Measurements from ENCODE around the gene NAV2.

NAV2 gene

DNA sequence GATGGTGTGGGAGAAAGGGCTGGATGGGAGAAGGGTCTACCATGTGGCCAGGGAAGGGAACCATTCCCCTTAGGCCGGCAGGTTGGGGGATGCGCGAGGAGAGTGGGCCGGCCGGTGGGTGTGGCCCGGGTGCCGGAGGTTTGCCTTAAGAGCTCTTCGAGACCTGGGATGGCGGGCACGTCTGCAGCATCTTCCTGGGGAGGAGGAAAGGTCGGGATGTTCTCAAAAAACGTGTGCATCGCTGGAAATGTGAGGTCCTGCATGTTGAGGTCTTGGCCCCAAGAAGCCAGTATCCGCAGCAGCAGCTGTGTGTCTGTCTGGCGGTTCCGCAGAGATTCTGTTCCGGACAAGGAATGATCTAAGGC is 1.4 kb downstream of the NAV2 start:
- Histone ChIP-seq H3K4me3 (ENCODE audit: low read length) (peak overlapping the region; percentile 77), H3K9me3 (ENCODE audit: low read length) (no peaks in the 10 kb centered on the region), H2AFZ (ENCODE audit: low read depth, low read length) (peak overlapping the region; percentile 69), H3K4me1 (ENCODE audit: insufficient read depth, low read length) (peaks cover 25% of the 10 kb centered on the region), H3K36me3 (ENCODE audit: insufficient read depth, low read length) (no peaks in the 10 kb centered on the region), H3K27me3 (ENCODE audit: insufficient read depth, low read length) (peaks cover 5% of the 10 kb centered on the region)

DNA sequence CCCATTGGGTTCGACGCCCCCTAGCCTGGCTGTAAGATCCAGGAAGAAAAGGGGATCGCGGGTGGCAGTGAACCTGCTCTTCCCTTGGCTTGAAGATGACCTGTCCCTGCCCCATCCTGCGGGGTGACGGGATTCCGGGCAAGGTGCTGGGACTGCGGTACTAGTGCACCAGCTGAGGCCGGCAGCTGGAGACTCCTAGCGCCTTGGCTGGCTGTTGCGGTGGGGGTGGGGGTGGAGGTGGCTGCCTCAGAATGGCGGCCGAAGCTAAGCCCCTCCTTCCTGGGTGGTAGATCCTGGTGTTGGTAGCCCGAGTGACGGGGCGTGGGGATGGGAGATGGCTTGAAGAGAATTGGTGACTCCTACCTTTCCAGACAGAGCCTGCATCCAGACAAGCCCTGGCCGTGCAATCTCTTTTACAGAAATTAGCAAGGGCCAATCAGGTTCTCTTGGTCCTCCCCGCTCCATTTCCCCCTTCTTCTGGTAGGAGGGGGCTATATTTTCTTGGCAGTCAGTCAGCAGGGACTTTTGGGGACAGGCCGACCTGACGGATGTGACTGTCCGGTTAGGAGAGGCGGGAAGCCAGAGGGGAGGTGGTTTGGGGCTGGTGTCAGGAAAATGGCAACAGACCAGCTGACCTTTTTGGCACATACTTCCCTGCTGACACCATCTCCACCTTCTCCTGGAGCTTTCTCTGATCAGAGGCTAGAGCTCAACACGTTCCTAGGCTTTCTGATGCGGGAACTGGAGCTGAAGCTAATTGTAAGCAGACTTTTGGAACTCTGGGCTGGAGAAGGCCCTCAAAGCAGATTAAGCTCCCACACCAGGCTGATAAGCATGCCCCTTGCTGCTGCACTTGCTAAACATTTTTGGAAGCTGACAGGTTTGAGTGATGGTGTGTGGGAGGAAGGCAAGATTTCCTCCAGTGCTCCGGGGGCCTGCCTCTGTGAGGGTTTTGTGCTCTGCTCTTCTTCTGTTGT is 2.0 kb downstream of the NAV2 start:
- Histone ChIP-seq H2AFZ (ENCODE audit: low read depth, low read length) (no peak overlapping the region), H3K4me1 (ENCODE audit: insufficient read depth, low read length) (peaks cover 25% of the 10 kb centered on the region), H3K9me3 (ENCODE audit: low read length) (no peaks in the 10 kb centered on the region), H3K36me3 (ENCODE audit: insufficient read depth, low read length) (no peaks in the 10 kb centered on the region), H3K4me3 (ENCODE audit: low read length) (peak overlapping the region; percentile 77), H3K27me3 (ENCODE audit: insufficient read depth, low read length) (peaks cover 5% of the 10 kb centered on the region)

DNA sequence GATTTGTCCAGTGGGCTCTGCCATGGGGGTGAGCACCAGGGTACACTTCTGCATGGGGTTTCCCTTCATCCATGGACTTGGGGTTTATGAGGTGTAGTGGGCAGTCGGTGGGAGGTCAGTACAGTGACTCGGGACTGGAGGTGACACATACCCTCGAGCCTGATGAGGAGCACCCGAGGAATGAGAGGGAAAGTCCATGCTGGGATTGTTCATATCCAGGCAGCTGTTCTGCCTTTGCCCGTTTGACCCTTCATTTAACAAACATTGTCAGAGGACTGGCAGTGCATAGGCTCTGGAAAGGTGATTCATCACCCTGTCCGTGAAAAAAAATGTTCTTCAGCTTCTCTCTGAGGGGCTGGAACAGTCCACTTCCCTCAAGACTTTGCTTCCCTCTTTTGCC is 2.7 kb downstream of the NAV2 start:
- no peak overlapping the region for H3K4me3 ChIP-seq (ENCODE audit: low read length)
- H2AFZ ChIP-seq (ENCODE audit: low read depth, low read length) = no peak overlapping the region
- peaks cover 27% of the 10 kb centered on the region for H3K4me1 ChIP-seq (ENCODE audit: insufficient read depth, low read length)
- no peaks in the 10 kb centered on the region for H3K36me3 ChIP-seq (ENCODE audit: insufficient read depth, low read length)
- H3K27me3 ChIP-seq (ENCODE audit: insufficient read depth, low read length) = peaks cover 5% of the 10 kb centered on the region
- H3K9me3 ChIP-seq (ENCODE audit: low read length) = no peaks in the 10 kb centered on the region

GRCh38 chr11:19718051-19718450 is 5.4 kb downstream of the NAV2 start:
- Histone ChIP-seq H3K27me3 (ENCODE audit: insufficient read depth, low read length) (peaks cover 5% of the 10 kb centered on the region), H2AFZ (ENCODE audit: low read depth, low read length) (no peak overlapping the region), H3K4me1 (ENCODE audit: insufficient read depth, low read length) (peaks cover 17% of the 10 kb centered on the region), H3K9me3 (ENCODE audit: low read length) (no peaks in the 10 kb centered on the region), H3K4me3 (ENCODE audit: low read length) (no peak overlapping the region), H3K36me3 (ENCODE audit: insufficient read depth, low read length) (no peaks in the 10 kb centered on the region)

DNA sequence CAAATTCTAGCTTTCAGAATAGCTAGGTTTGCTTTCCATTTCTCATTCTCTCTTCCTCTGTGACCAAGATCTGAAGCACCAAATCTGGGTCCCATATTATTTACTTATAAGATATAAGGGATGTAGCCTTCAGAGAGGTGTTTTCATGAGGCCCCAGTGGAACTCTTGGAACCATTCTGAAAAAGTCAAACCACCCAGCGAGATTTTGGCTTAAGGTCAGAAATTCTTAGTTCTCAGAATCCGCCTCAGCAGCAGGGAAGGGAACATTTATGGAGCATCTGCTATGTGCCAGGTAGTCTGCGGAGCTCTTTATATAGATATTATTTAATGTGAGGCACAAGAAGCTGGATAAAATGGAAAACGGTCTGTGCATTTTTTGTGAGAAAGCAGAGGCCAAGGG is 6.3 kb downstream of the NAV2 start:
- H3K4me1 ChIP-seq (ENCODE audit: insufficient read depth, low read length) = peaks cover 15% of the 10 kb centered on the region
- peaks cover 2% of the 10 kb centered on the region for H3K27me3 ChIP-seq (ENCODE audit: insufficient read depth, low read length)
- no peaks in the 10 kb centered on the region for H3K36me3 ChIP-seq (ENCODE audit: insufficient read depth, low read length)
- no peak overlapping the region for H3K4me3 ChIP-seq (ENCODE audit: low read length)
- no peaks in the 10 kb centered on the region for H3K9me3 ChIP-seq (ENCODE audit: low read length)
- H2AFZ ChIP-seq (ENCODE audit: low read depth, low read length) = no peak overlapping the region

GRCh38 chr11:19719960-19720359 is 7.3 kb downstream of the NAV2 start:
- no peak overlapping the region for H2AFZ ChIP-seq (ENCODE audit: low read depth, low read length)
- no peaks in the 10 kb centered on the region for H3K27me3 ChIP-seq (ENCODE audit: insufficient read depth, low read length)
- H3K4me1 ChIP-seq (ENCODE audit: insufficient read depth, low read length) = peaks cover 6% of the 10 kb centered on the region
- H3K36me3 ChIP-seq (ENCODE audit: insufficient read depth, low read length) = no peaks in the 10 kb centered on the region
- H3K4me3 ChIP-seq (ENCODE audit: low read length) = no peak overlapping the region
- H3K9me3 ChIP-seq (ENCODE audit: low read length) = no peaks in the 10 kb centered on the region

DNA sequence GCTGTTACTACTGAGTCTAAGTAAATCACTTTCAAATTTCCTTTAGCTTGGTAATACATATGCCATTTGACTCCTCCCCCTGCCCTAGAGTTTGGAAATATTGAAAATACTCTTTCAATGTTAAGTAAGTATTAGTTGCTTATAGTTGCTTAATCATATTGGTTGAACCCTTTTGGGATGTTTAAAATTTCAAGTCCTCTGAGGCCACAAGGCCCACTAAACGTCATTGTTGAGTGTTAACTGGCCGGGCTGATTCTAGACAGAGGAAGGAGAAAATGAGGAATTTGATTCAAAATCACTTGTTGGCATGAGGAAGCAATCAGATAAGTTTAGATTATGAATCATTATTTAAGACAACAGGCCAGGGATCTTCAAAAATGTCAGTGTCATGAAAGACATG is 8.5 kb downstream of the NAV2 start:
- Histone ChIP-seq H2AFZ (ENCODE audit: low read depth, low read length) (no peak overlapping the region), H3K4me1 (ENCODE audit: insufficient read depth, low read length) (peaks cover 5% of the 10 kb centered on the region), H3K27me3 (ENCODE audit: insufficient read depth, low read length) (no peaks in the 10 kb centered on the region), H3K9me3 (ENCODE audit: low read length) (no peaks in the 10 kb centered on the region), H3K4me3 (ENCODE audit: low read length) (no peak overlapping the region), H3K36me3 (ENCODE audit: insufficient read depth, low read length) (no peaks in the 10 kb centered on the region)

DNA sequence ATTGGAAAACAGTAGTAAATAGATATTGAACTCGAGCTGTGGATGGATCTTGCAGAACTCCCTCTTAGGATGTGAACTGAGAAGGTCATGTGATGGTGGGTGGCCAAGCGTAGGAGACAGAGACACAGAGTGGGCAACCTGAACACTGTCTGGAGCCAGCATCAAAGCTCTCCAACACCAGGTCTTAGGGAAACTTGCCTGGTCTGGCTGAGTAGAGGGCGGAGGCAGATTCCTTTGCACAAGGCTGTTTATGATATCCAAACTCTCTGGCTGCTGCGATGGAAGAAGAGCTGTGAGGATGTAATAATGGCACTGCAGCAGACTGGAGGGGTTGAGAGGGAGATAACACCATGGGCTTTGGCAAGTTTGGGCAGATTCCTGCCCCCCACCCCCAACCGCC is 10.1 kb downstream of the NAV2 start:
- no peaks in the 10 kb centered on the region for H3K36me3 ChIP-seq (ENCODE audit: insufficient read depth, low read length)
- no peak overlapping the region for H2AFZ ChIP-seq (ENCODE audit: low read depth, low read length)
- H3K4me3 ChIP-seq (ENCODE audit: low read length) = no peak overlapping the region
- H3K27me3 ChIP-seq (ENCODE audit: insufficient read depth, low read length) = no peaks in the 10 kb centered on the region
- peaks cover 5% of the 10 kb centered on the region for H3K4me1 ChIP-seq (ENCODE audit: insufficient read depth, low read length)
- no peaks in the 10 kb centered on the region for H3K9me3 ChIP-seq (ENCODE audit: low read length)

GRCh38 chr11:19723572-19724342 is 11.1 kb downstream of the NAV2 start:
- Histone ChIP-seq H3K36me3 (ENCODE audit: insufficient read depth, low read length) (no peaks in the 10 kb centered on the region), H3K4me3 (ENCODE audit: low read length) (no peak overlapping the region), H3K27me3 (ENCODE audit: insufficient read depth, low read length) (no peaks in the 10 kb centered on the region), H3K9me3 (ENCODE audit: low read length) (no peaks in the 10 kb centered on the region), H2AFZ (ENCODE audit: low read depth, low read length) (no peak overlapping the region), H3K4me1 (ENCODE audit: insufficient read depth, low read length) (peaks cover 5% of the 10 kb centered on the region)

DNA sequence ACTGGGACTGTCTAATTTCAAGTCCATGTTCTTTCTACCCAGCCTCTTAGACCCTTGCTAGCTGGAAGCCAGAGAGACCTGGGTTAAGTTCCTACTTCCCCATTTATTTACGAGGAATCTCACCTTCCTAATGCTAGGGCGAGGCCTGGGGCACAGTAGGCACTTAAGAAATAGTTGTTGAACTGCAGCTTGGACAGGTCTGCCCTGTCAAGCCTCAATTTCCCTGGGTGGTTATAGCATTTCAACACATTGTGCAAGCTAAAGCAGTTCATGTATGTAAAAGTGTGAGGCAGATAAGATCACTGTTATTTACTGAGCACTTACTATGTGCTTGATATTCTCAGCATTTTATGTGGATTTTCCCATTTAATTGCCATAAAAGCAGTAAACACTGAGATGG is 12.1 kb downstream of the NAV2 start:
- Histone ChIP-seq H3K27me3 (ENCODE audit: insufficient read depth, low read length) (no peaks in the 10 kb centered on the region), H2AFZ (ENCODE audit: low read depth, low read length) (no peak overlapping the region), H3K36me3 (ENCODE audit: insufficient read depth, low read length) (no peaks in the 10 kb centered on the region), H3K4me3 (ENCODE audit: low read length) (no peak overlapping the region), H3K9me3 (ENCODE audit: low read length) (no peaks in the 10 kb centered on the region), H3K4me1 (ENCODE audit: insufficient read depth, low read length) (peaks cover 5% of the 10 kb centered on the region)

- H3K4me3 ChIP-seq (ENCODE audit: low read length) = no peak overlapping the region
- H3K9me3 ChIP-seq (ENCODE audit: low read length) = no peaks in the 10 kb centered on the region
- H3K27me3 ChIP-seq (ENCODE audit: insufficient read depth, low read length) = no peaks in the 10 kb centered on the region
- H3K4me1 ChIP-seq (ENCODE audit: insufficient read depth, low read length) = peaks cover 7% of the 10 kb centered on the region
- no peak overlapping the region for H2AFZ ChIP-seq (ENCODE audit: low read depth, low read length)
- no peaks in the 10 kb centered on the region for H3K36me3 ChIP-seq (ENCODE audit: insufficient read depth, low read length)
These were observed 12.9 kb downstream of the NAV2 start for GRCh38 chr11:19725379-19726079.

- Histone ChIP-seq H3K4me3 (ENCODE audit: low read length) (no peak overlapping the region), H2AFZ (ENCODE audit: low read depth, low read length) (no peak overlapping the region), H3K9me3 (ENCODE audit: low read length) (no peaks in the 10 kb centered on the region), H3K4me1 (ENCODE audit: insufficient read depth, low read length) (peaks cover 8% of the 10 kb centered on the region), H3K27me3 (ENCODE audit: insufficient read depth, low read length) (no peaks in the 10 kb centered on the region), H3K36me3 (ENCODE audit: insufficient read depth, low read length) (no peaks in the 10 kb centered on the region)
These were observed 14.6 kb downstream of the NAV2 start for GRCh38 chr11:19727246-19727645.

GRCh38 chr11:19728436-19728835 is 15.8 kb downstream of the NAV2 start:
- H3K36me3 ChIP-seq (ENCODE audit: insufficient read depth, low read length) = no peaks in the 10 kb centered on the region
- peaks cover 12% of the 10 kb centered on the region for H3K4me1 ChIP-seq (ENCODE audit: insufficient read depth, low read length)
- H3K4me3 ChIP-seq (ENCODE audit: low read length) = no peak overlapping the region
- no peaks in the 10 kb centered on the region for H3K27me3 ChIP-seq (ENCODE audit: insufficient read depth, low read length)
- H2AFZ ChIP-seq (ENCODE audit: low read depth, low read length) = no peak overlapping the region
- H3K9me3 ChIP-seq (ENCODE audit: low read length) = no peaks in the 10 kb centered on the region

Data from neuron (in vitro differentiated cells).